Spleen (tissue), 7 donors: ENCODE results near the gene POLE3.

ENCODE experiments used
- CTCF ChIP-seq, 11 experiments: fragments of 200-600 bp in 7 of 11; fragments of 450-650 bp in 4 of 11; sonication (generic) in 4 of 11; IDR thresholded peaks in 8 of 11; conservative IDR thresholded peaks in 3 of 11; 1 replicate in 7 of 11; 2 replicates in 4 of 11; pipeline versions ENCODE4 v1.4.0 to v1.8.0; 2016 to 2021; ENCODE audit warnings: antibody characterized with exemption in 11 of 11, inconsistent platforms in 4 of 11, mild to moderate bottlenecking in 1 of 11
- POLR2AphosphoS5 ChIP-seq, 3 donors: sonication (generic); formaldehyde crosslinking; IDR thresholded peaks; one replicate each; pipeline ENCODE4 v1.5.1; 2017; ENCODE audit warnings: antibody characterized with exemption in 3 of 3
- donor health status: DM: no; HTN: no; CAD: no; lungs with moderate emphysema.
- donor health status: DM: no; HTN: no; CAD: no.
- donor health status: DM: no; HTN: no; CAD: no.

- TF ChIP-seq CTCF (IDR thresholded peaks at IDR 0.05 in 8 of 11, conservative IDR thresholded peaks at IDR 0.05 in 3 of 11) = no peak
- no peak for TF ChIP-seq POLR2AphosphoS5 (IDR thresholded peaks at IDR 0.05)
These were observed 20.7 kb upstream of the POLE3 start for GRCh38 chr9:113431191-113431590.
